Hematopoietic multipotent progenitor cell treated with erythropoietin and hydrocortisone succinate and interleukin-3 and kit ligand, for 4 days (in vitro differentiated cells): ENCODE measurements around the gene EIF6.
"Not testable (repeated sequence)": the region's sequence is repeated elsewhere in the genome, so short reads cannot be mapped to it uniquely, and the experiment has no call there.

Experiments
- DNase-seq: peaks from one replicate; pipeline ENCODE4 v3.0.0-alpha.2; 2015

EIF6 gene

GRCh38 chr20:35284267-35284991 is at the start of gene EIF6:
Gene EIF6 (minus strand): TSS chr20:35284772. CDS start chr20:35284487, 285 bp downstream.
- DNase-seq = peak; percentile 96

- DNase-seq = no peak
Measured at GRCh38 chr20:35333606-35334005, 49.0 kb upstream of the EIF6 start.

GRCh38 chr20:35332540-35333200 is 48.1 kb upstream of the EIF6 start:
- no peak for DNase-seq

- peak; percentile 83 for DNase-seq
Measured at GRCh38 chr20:35329435-35330139, 45.0 kb upstream of the EIF6 start.

GRCh38 chr20:35328689-35329088 is 44.1 kb upstream of the EIF6 start:
- no peak for DNase-seq

- no peak for DNase-seq
Measured at GRCh38 chr20:35328095-35328685, 43.6 kb upstream of the EIF6 start.

- DNase-seq = no peak
Measured at GRCh38 chr20:35327074-35327976, 42.8 kb upstream of the EIF6 start.

GRCh38 chr20:35326740-35327073 is 42.1 kb upstream of the EIF6 start:
- no peak for DNase-seq

- no peak for DNase-seq
Measured at GRCh38 chr20:35326021-35326739, 41.6 kb upstream of the EIF6 start.

- no peak for DNase-seq
Measured at GRCh38 chr20:35325401-35325800, 40.8 kb upstream of the EIF6 start.

GRCh38 chr20:35320396-35321126 is 36.0 kb upstream of the EIF6 start:
- DNase-seq = no peak

- DNase-seq = no peak
Measured at GRCh38 chr20:35319871-35320197, 35.3 kb upstream of the EIF6 start.

GRCh38 chr20:35319192-35319870 is 34.8 kb upstream of the EIF6 start:
- DNase-seq = no peak

- DNase-seq = no peak
Measured at GRCh38 chr20:35318502-35319157, 34.1 kb upstream of the EIF6 start.

GRCh38 chr20:35317416-35318210 is 33.0 kb upstream of the EIF6 start:
- DNase-seq = no peak

GRCh38 chr20:35316086-35316485 is 31.5 kb upstream of the EIF6 start:
- DNase-seq = no peak

- not testable (repeated sequence) for DNase-seq
Measured at GRCh38 chr20:35315632-35316020, 31.1 kb upstream of the EIF6 start.

GRCh38 chr20:35314816-35315631 is 30.5 kb upstream of the EIF6 start:
- peak; percentile 27 for DNase-seq
